Lower lobe of right lung (tissue), 2 donors: Measurements from ENCODE around the gene SERGEF. TPM values are rescaled to one million over a fixed set of nuclear protein-coding genes. Genes with fewer than 3 reads are reported as not detected.

Experiments
- ATAC-seq, 2 donors: fragments of 200-7000 bp; cut with Tn5 transposase; one replicate each; pipeline ENCODE4 v1.9.1; 2020 to 2022; ENCODE audit warnings: mild to moderate bottlenecking in 2 of 2, moderate library complexity in 2 of 2
- DNase-seq: peaks from one replicate; pipeline ENCODE4 v3.0.0-alpha.2; 2020
- H3K27ac ChIP-seq: fragments of 200-600 bp; one replicate; pipeline ENCODE4 v1.8.0; 2022
- H3K27me3 ChIP-seq: fragments of 200-600 bp; one replicate; pipeline ENCODE4 v1.8.0; 2022; ENCODE audit warnings: low read depth
- H3K36me3 ChIP-seq: fragments of 200-600 bp; one replicate; pipeline ENCODE4 v1.8.0; 2022; ENCODE audit warnings: mild to moderate bottlenecking
- H3K4me1 ChIP-seq: fragments of 200-600 bp; one replicate; pipeline ENCODE4 v1.8.0; 2022
- H3K4me3 ChIP-seq: fragments of 200-600 bp; one replicate; pipeline ENCODE4 v1.8.0; 2022; ENCODE audit warnings: mild to moderate bottlenecking
- H3K9me3 ChIP-seq: fragments of 200-600 bp; one replicate; pipeline ENCODE4 v1.8.0; 2022
- intact Hi-C: fragments of 100-400 bp; cut with DNase I; formaldehyde crosslinking; loops from one replicate; pipeline ENCODE4 v1.11.0; 2022
- total RNA-seq: library from RNA; stranded (reverse); fragmentation: NEBNext Ultra II Directional; extraction: Animal tissue kit (Norgen Biotek cat#: 25700); gene quantifications from one replicate; pipeline ENCODE4 v1.2.1, GENCODE V29; 2021
- TF ChIP-seq, protein P1 (sequence below): fragments of 200-600 bp; IDR thresholded peaks from one replicate; pipeline ENCODE4 v1.8.0; 2022; ENCODE audit warnings: antibody characterized with exemption, mild to moderate bottlenecking
- donor health status: DM: no; HTN: yes; CAD: no; lungs with severe emphysema.

The SERGEF gene
- total RNA-seq, 1 donor from 2014 or later = 28.4 TPM

DNA sequence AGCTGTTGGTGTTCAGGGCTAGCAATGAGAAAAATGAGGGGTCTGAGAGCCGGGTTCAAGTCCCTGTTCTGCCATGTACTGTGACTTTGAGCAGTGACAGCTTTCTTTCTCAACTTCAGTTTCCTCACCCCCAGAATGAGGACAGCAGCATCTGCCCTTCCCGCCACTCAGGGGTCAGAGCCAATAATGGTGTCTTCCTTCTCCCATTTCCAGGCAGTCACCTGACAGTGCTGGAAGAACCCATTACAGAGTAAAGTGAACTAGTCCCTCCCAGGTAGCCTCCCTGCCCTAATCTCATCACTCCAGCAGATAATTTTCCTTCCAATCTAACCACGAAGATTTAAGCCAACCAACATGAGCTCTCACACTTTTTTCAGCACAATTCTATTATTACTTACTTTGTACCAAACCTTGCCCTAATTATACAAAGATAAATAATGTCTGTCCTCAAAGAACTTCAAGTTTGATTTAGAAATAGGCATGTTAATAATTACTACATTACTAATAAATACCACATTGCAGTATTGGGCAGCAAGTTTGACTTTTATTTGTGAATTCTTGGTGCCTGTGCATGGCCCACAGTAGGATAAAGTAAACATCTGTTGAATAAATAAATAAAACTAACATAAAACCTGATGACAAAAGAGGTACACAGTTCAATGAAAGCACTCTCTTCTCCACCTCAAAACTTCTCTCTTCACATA lies 61.0 kb downstream of the SERGEF start:
- H3K27me3 ChIP-seq = no peaks in the 10 kb centered on the region
- no peaks in the 10 kb centered on the region for H3K4me1 ChIP-seq
- no peak overlapping the region for H3K4me3 ChIP-seq
- no peak for ATAC-seq
- DNase-seq = no peak
- intact Hi-C loops = no loop called here
- TF ChIP-seq, protein P1, sequence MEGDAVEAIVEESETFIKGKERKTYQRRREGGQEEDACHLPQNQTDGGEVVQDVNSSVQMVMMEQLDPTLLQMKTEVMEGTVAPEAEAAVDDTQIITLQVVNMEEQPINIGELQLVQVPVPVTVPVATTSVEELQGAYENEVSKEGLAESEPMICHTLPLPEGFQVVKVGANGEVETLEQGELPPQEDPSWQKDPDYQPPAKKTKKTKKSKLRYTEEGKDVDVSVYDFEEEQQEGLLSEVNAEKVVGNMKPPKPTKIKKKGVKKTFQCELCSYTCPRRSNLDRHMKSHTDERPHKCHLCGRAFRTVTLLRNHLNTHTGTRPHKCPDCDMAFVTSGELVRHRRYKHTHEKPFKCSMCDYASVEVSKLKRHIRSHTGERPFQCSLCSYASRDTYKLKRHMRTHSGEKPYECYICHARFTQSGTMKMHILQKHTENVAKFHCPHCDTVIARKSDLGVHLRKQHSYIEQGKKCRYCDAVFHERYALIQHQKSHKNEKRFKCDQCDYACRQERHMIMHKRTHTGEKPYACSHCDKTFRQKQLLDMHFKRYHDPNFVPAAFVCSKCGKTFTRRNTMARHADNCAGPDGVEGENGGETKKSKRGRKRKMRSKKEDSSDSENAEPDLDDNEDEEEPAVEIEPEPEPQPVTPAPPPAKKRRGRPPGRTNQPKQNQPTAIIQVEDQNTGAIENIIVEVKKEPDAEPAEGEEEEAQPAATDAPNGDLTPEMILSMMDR = no peak
- no peak overlapping the region for H3K27ac ChIP-seq
- no peaks in the 10 kb centered on the region for H3K9me3 ChIP-seq
- H3K36me3 ChIP-seq = peaks cover 27% of the 10 kb centered on the region

DNA sequence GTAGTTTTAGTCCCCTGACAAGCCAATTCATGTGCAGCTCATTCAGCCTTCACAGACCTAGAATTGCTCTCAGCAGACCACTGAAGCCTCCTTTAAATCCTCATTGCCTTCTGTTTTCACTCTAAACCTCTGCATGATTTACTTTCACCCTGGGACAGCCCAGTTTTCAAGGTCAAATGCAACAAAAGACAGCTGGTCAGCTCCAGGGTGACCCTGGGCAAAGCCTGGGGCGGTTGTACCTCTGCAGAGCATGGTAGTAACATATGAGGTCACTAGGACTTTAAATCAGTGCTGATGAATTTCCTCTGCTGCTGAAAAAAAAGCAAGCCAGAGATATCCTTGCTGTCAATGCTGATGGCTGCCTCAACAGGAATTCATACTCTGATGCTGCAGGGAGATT lies 62.2 kb downstream of the SERGEF start:
- ATAC-seq = no peak
- intact Hi-C loops = no loop called here
- no peaks in the 10 kb centered on the region for H3K27me3 ChIP-seq
- no peaks in the 10 kb centered on the region for H3K9me3 ChIP-seq
- TF ChIP-seq, protein P1 = no peak
- H3K4me1 ChIP-seq = no peaks in the 10 kb centered on the region
- peaks cover 20% of the 10 kb centered on the region for H3K36me3 ChIP-seq
- H3K27ac ChIP-seq = no peak overlapping the region
- no peak overlapping the region for H3K4me3 ChIP-seq
- no peak for DNase-seq

DNA sequence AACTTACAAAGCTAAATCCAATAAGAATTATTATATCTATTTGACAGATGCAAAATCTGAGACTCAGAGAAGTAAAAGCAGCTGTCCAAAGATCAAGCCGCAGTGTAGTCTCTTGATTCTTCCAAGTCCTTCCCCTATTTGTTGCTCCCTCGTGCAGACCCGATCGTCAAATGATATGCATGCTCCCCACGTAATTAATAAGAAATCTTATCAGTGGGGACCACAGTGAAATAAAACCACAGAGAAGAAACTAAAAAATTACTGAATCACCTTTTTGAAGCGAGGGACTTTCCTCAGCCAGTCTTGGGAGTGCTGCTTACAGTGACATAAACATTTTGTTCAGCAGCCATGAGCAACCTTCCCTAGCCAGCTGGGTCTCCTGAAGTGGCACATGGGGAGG lies 64.6 kb downstream of the SERGEF start:
- intact Hi-C loops = no loop called here
- no peak for DNase-seq
- Histone ChIP-seq H3K36me3 (peaks cover 5% of the 10 kb centered on the region), H3K27ac (no peak overlapping the region), H3K4me1 (no peaks in the 10 kb centered on the region), H3K9me3 (peaks cover 5% of the 10 kb centered on the region), H3K4me3 (no peak overlapping the region), H3K27me3 (no peaks in the 10 kb centered on the region)
- no peak for ATAC-seq
- TF ChIP-seq, protein P1 = no peak

DNA sequence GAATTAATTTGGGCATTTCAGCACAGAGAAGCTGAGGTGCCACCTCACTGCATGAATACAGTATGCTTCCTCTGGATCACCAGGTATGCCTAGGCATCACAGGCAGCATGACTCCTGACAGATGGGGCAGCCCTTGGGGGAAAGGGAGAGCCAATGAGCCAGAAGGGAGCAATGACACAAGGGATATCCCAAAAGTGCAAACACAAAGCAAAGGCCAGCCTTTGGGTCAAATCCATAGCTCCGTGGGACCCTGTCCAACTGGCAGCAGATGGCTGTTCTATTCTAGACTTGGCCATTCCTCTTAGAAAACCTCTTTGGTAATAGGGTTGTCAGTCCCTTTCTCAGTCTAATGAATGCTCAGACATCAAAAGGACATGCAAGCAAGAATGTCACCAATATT lies 73.3 kb downstream of the SERGEF start:
- no peaks in the 10 kb centered on the region for H3K36me3 ChIP-seq
- H3K4me3 ChIP-seq = no peak overlapping the region
- no peak for ATAC-seq
- intact Hi-C loops = no loop called here
- no peaks in the 10 kb centered on the region for H3K4me1 ChIP-seq
- no peaks in the 10 kb centered on the region for H3K27me3 ChIP-seq
- TF ChIP-seq, protein P1 = no peak
- no peak overlapping the region for H3K27ac ChIP-seq
- no peak for DNase-seq
- peaks cover 5% of the 10 kb centered on the region for H3K9me3 ChIP-seq

DNA sequence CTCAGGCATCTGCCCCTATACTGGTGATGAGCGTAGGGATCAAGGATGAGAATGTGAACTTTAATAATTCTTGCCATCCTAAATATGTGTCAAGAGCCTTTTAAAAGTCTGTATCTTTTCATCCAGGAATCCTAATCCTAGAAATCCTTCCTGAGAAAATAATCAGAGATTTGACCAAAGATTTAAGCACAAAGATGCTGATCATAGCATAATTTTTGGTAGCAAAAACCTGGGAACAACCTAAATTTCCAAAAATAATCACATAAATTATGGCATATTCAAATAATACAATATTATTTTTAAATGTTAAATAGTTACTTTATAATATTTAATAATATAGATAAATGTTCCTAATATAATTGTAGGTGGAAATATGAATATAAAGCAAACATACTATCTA lies 76.1 kb downstream of the SERGEF start:
- TF ChIP-seq, protein P1 = no peak
- Histone ChIP-seq H3K9me3 (no peaks in the 10 kb centered on the region), H3K4me1 (no peaks in the 10 kb centered on the region), H3K4me3 (no peak overlapping the region), H3K27me3 (no peaks in the 10 kb centered on the region), H3K36me3 (no peaks in the 10 kb centered on the region), H3K27ac (no peak overlapping the region)
- intact Hi-C loops = no loop called here
- DNase-seq (no peak), ATAC-seq (no peak)
